ENCODE data around the gene DRD1. TPM values are rescaled to one million over a fixed set of nuclear protein-coding genes. Genes with fewer than 3 reads are reported as not detected.
"Not testable (repeated sequence)": the region's sequence is repeated elsewhere in the genome, so short reads cannot be mapped to it uniquely, and the experiment has no call there.

Gene DRD1
- total RNA-seq, 1 donor from 2014 or later = not detected

DNA sequence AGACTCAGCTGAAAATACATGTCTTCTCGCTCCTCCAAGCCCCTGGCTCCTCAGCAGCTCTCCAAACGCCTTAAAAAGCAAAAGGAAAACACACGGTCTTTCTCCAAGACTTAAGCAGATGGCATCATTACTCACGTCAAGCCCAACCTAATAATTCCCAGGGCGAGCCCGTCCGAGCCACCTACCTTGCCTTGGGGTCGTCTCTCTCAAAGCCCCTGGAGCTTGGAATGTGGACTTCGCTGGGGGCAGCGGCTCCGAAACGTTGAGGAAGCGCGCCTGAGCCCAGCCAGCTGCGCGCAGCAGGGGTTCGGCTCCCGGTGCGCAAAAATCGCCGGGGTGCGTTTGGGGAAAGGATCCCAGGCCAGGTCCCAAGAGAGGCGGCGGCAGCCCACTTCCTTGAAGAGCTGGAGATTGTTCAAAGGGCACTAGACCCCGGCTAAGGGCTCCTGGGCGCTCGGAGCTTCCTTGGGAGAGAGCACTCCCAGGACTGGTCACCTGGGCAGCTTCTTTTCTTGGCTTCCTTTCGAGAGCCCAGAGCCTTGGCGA, 395 bp downstream of the DRD1 start:
- H3K9me3 Mint-ChIP-seq (ENCODE audit: unreplicated experiment) = peaks cover 3% of the 10 kb centered on the region
- H3K36me3 Mint-ChIP-seq (ENCODE audit: unreplicated experiment) = no peaks in the 10 kb centered on the region
- no peak overlapping the region for H3K27ac Mint-ChIP-seq (ENCODE audit: unreplicated experiment)
- peaks cover 17% of the 10 kb centered on the region for H3K27me3 Mint-ChIP-seq (ENCODE audit: unreplicated experiment)
- TF ChIP-seq CTCF (IDR thresholded peaks at IDR 0.05; ENCODE audit: partially characterized antibody, unreplicated experiment) = no peak
- H3K4me1 Mint-ChIP-seq (ENCODE audit: low read depth, unreplicated experiment) = peaks cover 5% of the 10 kb centered on the region
- no peak for DNase-seq
- peak overlapping the region; percentile 72 for H3K4me3 Mint-ChIP-seq (ENCODE audit: unreplicated experiment)

- H3K4me3 Mint-ChIP-seq (ENCODE audit: unreplicated experiment) = no peak overlapping the region
- DNase-seq = no peak
Measured at GRCh38 chr5:175438234-175438857, 5.6 kb downstream of the DRD1 start.

DNA sequence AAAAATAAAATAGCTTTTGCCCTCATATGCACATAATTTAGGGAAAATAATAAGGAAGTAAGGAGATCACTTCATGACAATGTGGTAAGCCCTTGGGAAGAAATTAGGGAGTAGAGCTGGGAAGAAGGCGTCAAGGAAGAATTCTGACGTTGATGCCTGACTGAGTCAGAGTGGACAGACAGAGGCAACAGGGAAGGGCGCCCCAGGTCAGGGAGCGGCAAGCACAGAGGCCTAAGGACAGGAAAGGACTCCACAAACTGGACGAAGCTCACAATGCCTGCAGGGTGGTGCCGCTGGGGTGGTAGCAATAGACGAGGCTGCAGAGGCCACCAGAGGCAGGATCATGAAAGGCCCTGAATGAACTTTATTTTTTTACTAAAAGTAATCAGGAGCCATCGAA, 7.6 kb downstream of the DRD1 start:
- H3K36me3 Mint-ChIP-seq (ENCODE audit: unreplicated experiment) = no peaks in the 10 kb centered on the region
- peaks cover 4% of the 10 kb centered on the region for H3K4me1 Mint-ChIP-seq (ENCODE audit: low read depth, unreplicated experiment)
- no peak for TF ChIP-seq CTCF (IDR thresholded peaks at IDR 0.05; ENCODE audit: partially characterized antibody, unreplicated experiment)
- no peak for DNase-seq
- H3K9me3 Mint-ChIP-seq (ENCODE audit: unreplicated experiment) = peaks cover 3% of the 10 kb centered on the region
- no peak overlapping the region for H3K27ac Mint-ChIP-seq (ENCODE audit: unreplicated experiment)
- H3K27me3 Mint-ChIP-seq (ENCODE audit: unreplicated experiment) = no peaks in the 10 kb centered on the region
- no peak overlapping the region for H3K4me3 Mint-ChIP-seq (ENCODE audit: unreplicated experiment)

More at GRCh38 chr5:175438234-175438857, 5.6 kb downstream of the DRD1 start:
- Mint-ChIP-seq H3K4me1 (ENCODE audit: low read depth, unreplicated experiment) (peaks cover 4% of the 10 kb centered on the region), H3K27ac (ENCODE audit: unreplicated experiment) (no peak overlapping the region), H3K27me3 (ENCODE audit: unreplicated experiment) (peaks cover 5% of the 10 kb centered on the region), H3K36me3 (ENCODE audit: unreplicated experiment) (no peaks in the 10 kb centered on the region), H3K9me3 (ENCODE audit: unreplicated experiment) (peaks cover 5% of the 10 kb centered on the region)
- TF ChIP-seq CTCF (IDR thresholded peaks at IDR 0.05; ENCODE audit: partially characterized antibody, unreplicated experiment) = no peak

GRCh38 chr5:175434800-175435199, 9.2 kb downstream of the DRD1 start:
- peaks cover 4% of the 10 kb centered on the region for H3K4me1 Mint-ChIP-seq (ENCODE audit: low read depth, unreplicated experiment)
- no peak overlapping the region for H3K4me3 Mint-ChIP-seq (ENCODE audit: unreplicated experiment)
- TF ChIP-seq CTCF (IDR thresholded peaks at IDR 0.05; ENCODE audit: partially characterized antibody, unreplicated experiment) = no peak
- H3K36me3 Mint-ChIP-seq (ENCODE audit: unreplicated experiment) = no peaks in the 10 kb centered on the region
- no peak for DNase-seq
- H3K27ac Mint-ChIP-seq (ENCODE audit: unreplicated experiment) = no peak overlapping the region
- H3K9me3 Mint-ChIP-seq (ENCODE audit: unreplicated experiment) = peaks cover 3% of the 10 kb centered on the region
- no peaks in the 10 kb centered on the region for H3K27me3 Mint-ChIP-seq (ENCODE audit: unreplicated experiment)

- no peaks in the 10 kb centered on the region for H3K36me3 Mint-ChIP-seq (ENCODE audit: unreplicated experiment)
- H3K4me3 Mint-ChIP-seq (ENCODE audit: unreplicated experiment) = no peak overlapping the region
- no peak for TF ChIP-seq CTCF (IDR thresholded peaks at IDR 0.05; ENCODE audit: partially characterized antibody, unreplicated experiment)
- H3K4me1 Mint-ChIP-seq (ENCODE audit: low read depth, unreplicated experiment) = no peaks in the 10 kb centered on the region
- no peak for DNase-seq
- no peaks in the 10 kb centered on the region for H3K9me3 Mint-ChIP-seq (ENCODE audit: unreplicated experiment)
- no peak overlapping the region for H3K27ac Mint-ChIP-seq (ENCODE audit: unreplicated experiment)
- no peaks in the 10 kb centered on the region for H3K27me3 Mint-ChIP-seq (ENCODE audit: unreplicated experiment)
Measured at GRCh38 chr5:175427762-175428161, 16.2 kb downstream of the DRD1 start.

- H3K36me3 Mint-ChIP-seq (ENCODE audit: unreplicated experiment); H3K27ac Mint-ChIP-seq (ENCODE audit: unreplicated experiment); H3K4me3 Mint-ChIP-seq (ENCODE audit: unreplicated experiment); DNase-seq; H3K27me3 Mint-ChIP-seq (ENCODE audit: unreplicated experiment); H3K4me1 Mint-ChIP-seq (ENCODE audit: low read depth, unreplicated experiment); H3K9me3 Mint-ChIP-seq (ENCODE audit: unreplicated experiment): not testable (repeated sequence)
Measured at GRCh38 chr5:175424594-175424993, 19.4 kb downstream of the DRD1 start.
